Bronchial epithelial cell (primary cell): ENCODE measurements around the gene CPPED1. TPM values are rescaled to one million over a fixed set of nuclear protein-coding genes. Genes with fewer than 3 reads are reported as not detected.

Source experiments
- DNase-seq: peaks from one replicate; pipeline ENCODE4 v3.0.0-alpha.2; 2010; ENCODE audit warnings: low read depth
- FAIRE-seq: peaks from 2 replicates; lab custom pipeline; 2011; peaks lifted over from hg19 to GRCh38; lab: Jason Lieb, UNC
- H3K27me3 ChIP-seq: 2 replicates; pipeline ENCODE4 v1.5.1; 2011; ENCODE audit warnings: low read length; ENCODE audit not compliant: control insufficient read depth, insufficient read depth
- H3K36me3 ChIP-seq: 2 replicates; pipeline ENCODE4 v1.5.1; 2011; ENCODE audit warnings: low read length; ENCODE audit not compliant: control insufficient read depth, insufficient read depth
- H3K4me3 ChIP-seq: 2 replicates; pipeline ENCODE4 v1.5.1; 2011; ENCODE audit warnings: mild to moderate bottlenecking, low read depth, low read length, control low read depth
- CTCF ChIP-seq: IDR thresholded peaks from 2 replicates; pipeline ENCODE4 v1.5.1; 2011; ENCODE audit warnings: mild to moderate bottlenecking, moderate library complexity, low read length, control low read depth, inconsistent platforms; ENCODE audit not compliant: insufficient read depth, severe bottlenecking
- total RNA-seq: library from RNA; depleted of rRNA; stranded (reverse); fragments of >200 nt; gene quantifications from 2 replicates; pipeline ENCODE4 v1.2.1, GENCODE V29; 2014

CPPED1 gene
- total RNA-seq, 1 donor from 2014 or later, result 5.8 TPM

GRCh38 chr16:12739738-12740137 is 63.9 kb downstream of the CPPED1 start:
- no peak for FAIRE-seq
- H3K4me3 ChIP-seq, result no peak overlapping the region
- no peaks in the 10 kb centered on the region for H3K36me3 ChIP-seq
- no peak for DNase-seq
- TF ChIP-seq CTCF, result no peak
- no peaks in the 10 kb centered on the region for H3K27me3 ChIP-seq

GRCh38 chr16:12737563-12737962 is 66.1 kb downstream of the CPPED1 start:
- TF ChIP-seq CTCF, result no peak
- no peaks in the 10 kb centered on the region for H3K36me3 ChIP-seq
- FAIRE-seq (no peak), DNase-seq (no peak)
- H3K27me3 ChIP-seq, result no peaks in the 10 kb centered on the region
- H3K4me3 ChIP-seq, result no peak overlapping the region

GRCh38 chr16:12735805-12736204 is 67.9 kb downstream of the CPPED1 start:
- DNase-seq, result no peak
- no peak for FAIRE-seq
- Histone ChIP-seq H3K36me3 (no peaks in the 10 kb centered on the region), H3K4me3 (no peak overlapping the region), H3K27me3 (no peaks in the 10 kb centered on the region)
- TF ChIP-seq CTCF, result no peak

GRCh38 chr16:12732600-12732999 is 71.1 kb downstream of the CPPED1 start:
- Histone ChIP-seq H3K4me3 (no peak overlapping the region), H3K36me3 (no peaks in the 10 kb centered on the region), H3K27me3 (no peaks in the 10 kb centered on the region)
- DNase-seq (no peak), FAIRE-seq (no peak)
- TF ChIP-seq CTCF, result no peak

GRCh38 chr16:12729448-12729847 is 74.2 kb downstream of the CPPED1 start:
- H3K27me3 ChIP-seq, result no peaks in the 10 kb centered on the region
- no peaks in the 10 kb centered on the region for H3K36me3 ChIP-seq
- TF ChIP-seq CTCF, result no peak
- FAIRE-seq (no peak), DNase-seq (no peak)
- no peak overlapping the region for H3K4me3 ChIP-seq

GRCh38 chr16:12728469-12728868 is 75.2 kb downstream of the CPPED1 start:
- Histone ChIP-seq H3K27me3 (no peaks in the 10 kb centered on the region), H3K36me3 (no peaks in the 10 kb centered on the region), H3K4me3 (no peak overlapping the region)
- FAIRE-seq (no peak), DNase-seq (no peak)
- no peak for TF ChIP-seq CTCF
